ENCODE results near the gene RTN4R. TPM values are rescaled to one million over a fixed set of nuclear protein-coding genes. Genes with fewer than 3 reads are reported as not detected.

The RTN4R gene
- total RNA-seq, 1 experiment from 2014 or later, result 25.0 TPM

GRCh38 chr22:20283674-20284066 is 15.6 kb upstream of the RTN4R start (continued):
- TF ChIP-seq TCF7 (CRISPR knock-in tag; IDR thresholded peaks at IDR 0.05; ENCODE audit: low read depth) (no peak), MLX (CRISPR knock-in tag; IDR thresholded peaks at IDR 0.05) (no peak), RORB (CRISPR knock-in tag; IDR thresholded peaks at IDR 0.05) (no peak), FOXP1 (CRISPR knock-in tag; IDR thresholded peaks at IDR 0.05; ENCODE audit: borderline replicate concordance) (no peak), ZNF671 (CRISPR knock-in tag; IDR thresholded peaks at IDR 0.05) (no peak)
- TF ChIP-seq, protein P1, sequence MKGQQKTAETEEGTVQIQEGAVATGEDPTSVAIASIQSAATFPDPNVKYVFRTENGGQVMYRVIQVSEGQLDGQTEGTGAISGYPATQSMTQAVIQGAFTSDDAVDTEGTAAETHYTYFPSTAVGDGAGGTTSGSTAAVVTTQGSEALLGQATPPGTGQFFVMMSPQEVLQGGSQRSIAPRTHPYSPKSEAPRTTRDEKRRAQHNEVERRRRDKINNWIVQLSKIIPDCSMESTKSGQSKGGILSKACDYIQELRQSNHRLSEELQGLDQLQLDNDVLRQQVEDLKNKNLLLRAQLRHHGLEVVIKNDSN (CRISPR knock-in tag; IDR thresholded peaks at IDR 0.05), result no peak

DNA sequence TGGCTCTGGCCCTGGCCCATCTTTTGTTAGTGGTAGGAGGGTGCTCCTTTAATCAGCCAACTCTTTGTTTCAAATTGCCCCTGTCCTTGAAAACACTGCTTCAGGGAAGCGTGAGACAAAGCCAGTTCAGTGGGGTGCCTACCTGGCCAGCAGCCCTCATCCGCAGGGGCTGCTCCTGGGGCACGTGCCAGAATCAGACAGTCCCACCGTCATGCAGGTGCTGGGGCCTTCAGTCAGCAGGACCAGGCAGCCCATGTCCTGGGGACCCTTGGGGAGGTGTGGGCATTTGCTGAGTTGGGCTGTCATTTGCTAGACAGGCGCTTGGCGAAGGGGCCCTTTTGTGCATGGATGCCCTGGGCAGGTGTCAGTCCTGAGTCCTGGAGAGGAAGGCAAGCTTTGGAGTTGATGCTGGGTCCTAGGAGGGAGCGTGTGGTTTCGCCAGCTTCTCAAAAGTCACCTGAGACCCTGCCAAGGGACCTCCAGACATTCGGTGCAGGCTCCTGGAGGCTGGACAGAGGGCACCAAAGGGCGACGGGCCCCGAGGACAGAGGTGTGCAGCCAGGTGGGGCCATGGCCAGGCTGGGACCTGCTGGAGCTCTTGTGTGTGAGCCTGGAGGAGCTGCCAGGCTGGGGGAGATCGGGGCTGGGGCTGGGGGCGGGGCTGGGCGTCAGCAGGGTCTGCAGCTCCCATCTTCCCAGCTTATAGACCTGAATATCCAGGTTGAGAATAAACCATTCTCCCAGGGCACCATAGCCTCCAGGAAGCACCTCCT is 15.0 kb upstream of the RTN4R start:
- TF ChIP-seq RELA (CRISPR knock-in tag; IDR thresholded peaks at IDR 0.05; ENCODE audit: borderline replicate concordance) (no peak), FOXK1 (CRISPR knock-in tag; IDR thresholded peaks at IDR 0.05) (no peak), ZNF396 (CRISPR knock-in tag; IDR thresholded peaks at IDR 0.05; ENCODE audit: borderline replicate concordance) (no peak), MAX (CRISPR knock-in tag; IDR thresholded peaks at IDR 0.05) (no peak), CDX4 (CRISPR knock-in tag; IDR thresholded peaks at IDR 0.05; ENCODE audit: borderline replicate concordance) (no peak), AR (CRISPR knock-in tag; IDR thresholded peaks at IDR 0.05) (no peak), JUN (CRISPR knock-in tag; IDR thresholded peaks at IDR 0.05) (no peak), ZNF263 (CRISPR knock-in tag; IDR thresholded peaks at IDR 0.05; ENCODE audit: low read depth) (no peak)
- TF ChIP-seq, protein P2, sequence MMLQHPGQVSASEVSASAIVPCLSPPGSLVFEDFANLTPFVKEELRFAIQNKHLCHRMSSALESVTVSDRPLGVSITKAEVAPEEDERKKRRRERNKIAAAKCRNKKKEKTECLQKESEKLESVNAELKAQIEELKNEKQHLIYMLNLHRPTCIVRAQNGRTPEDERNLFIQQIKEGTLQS (CRISPR knock-in tag; conservative IDR thresholded peaks at IDR 0.05), result no peak
- TF ChIP-seq, protein P3, sequence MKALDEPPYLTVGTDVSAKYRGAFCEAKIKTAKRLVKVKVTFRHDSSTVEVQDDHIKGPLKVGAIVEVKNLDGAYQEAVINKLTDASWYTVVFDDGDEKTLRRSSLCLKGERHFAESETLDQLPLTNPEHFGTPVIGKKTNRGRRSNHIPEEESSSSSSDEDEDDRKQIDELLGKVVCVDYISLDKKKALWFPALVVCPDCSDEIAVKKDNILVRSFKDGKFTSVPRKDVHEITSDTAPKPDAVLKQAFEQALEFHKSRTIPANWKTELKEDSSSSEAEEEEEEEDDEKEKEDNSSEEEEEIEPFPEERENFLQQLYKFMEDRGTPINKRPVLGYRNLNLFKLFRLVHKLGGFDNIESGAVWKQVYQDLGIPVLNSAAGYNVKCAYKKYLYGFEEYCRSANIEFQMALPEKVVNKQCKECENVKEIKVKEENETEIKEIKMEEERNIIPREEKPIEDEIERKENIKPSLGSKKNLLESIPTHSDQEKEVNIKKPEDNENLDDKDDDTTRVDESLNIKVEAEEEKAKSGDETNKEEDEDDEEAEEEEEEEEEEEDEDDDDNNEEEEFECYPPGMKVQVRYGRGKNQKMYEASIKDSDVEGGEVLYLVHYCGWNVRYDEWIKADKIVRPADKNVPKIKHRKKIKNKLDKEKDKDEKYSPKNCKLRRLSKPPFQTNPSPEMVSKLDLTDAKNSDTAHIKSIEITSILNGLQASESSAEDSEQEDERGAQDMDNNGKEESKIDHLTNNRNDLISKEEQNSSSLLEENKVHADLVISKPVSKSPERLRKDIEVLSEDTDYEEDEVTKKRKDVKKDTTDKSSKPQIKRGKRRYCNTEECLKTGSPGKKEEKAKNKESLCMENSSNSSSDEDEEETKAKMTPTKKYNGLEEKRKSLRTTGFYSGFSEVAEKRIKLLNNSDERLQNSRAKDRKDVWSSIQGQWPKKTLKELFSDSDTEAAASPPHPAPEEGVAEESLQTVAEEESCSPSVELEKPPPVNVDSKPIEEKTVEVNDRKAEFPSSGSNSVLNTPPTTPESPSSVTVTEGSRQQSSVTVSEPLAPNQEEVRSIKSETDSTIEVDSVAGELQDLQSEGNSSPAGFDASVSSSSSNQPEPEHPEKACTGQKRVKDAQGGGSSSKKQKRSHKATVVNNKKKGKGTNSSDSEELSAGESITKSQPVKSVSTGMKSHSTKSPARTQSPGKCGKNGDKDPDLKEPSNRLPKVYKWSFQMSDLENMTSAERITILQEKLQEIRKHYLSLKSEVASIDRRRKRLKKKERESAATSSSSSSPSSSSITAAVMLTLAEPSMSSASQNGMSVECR (CRISPR knock-in tag; IDR thresholded peaks at IDR 0.05; ENCODE audit: borderline replicate concordance), result no peak
- ChIA-PET CTCF (interaction anchor here (0.6 to 3.6 kb wide), 11 partner anchors 12 to 135 kb away, joined by 3 to 43 read pairs (median 4); partner anchors contain the start of gene DGCR6L), POLR2A (no interaction called here)
- no peaks in the 10 kb centered on the region for H3K4me1 Mint-ChIP-seq
- no peaks in the 10 kb centered on the region for H3K36me3 Mint-ChIP-seq
- no peaks in the 10 kb centered on the region for H3K27me3 Mint-ChIP-seq (ENCODE audit: low read depth)
- DNase-seq (ENCODE audit: low spot score) (no peak), ATAC-seq (no peak)
- H3K4me3 Mint-ChIP-seq, result no peak overlapping the region
- no peaks in the 10 kb centered on the region for H3K9me3 Mint-ChIP-seq
- H3K27ac Mint-ChIP-seq, result no peak overlapping the region

Data from WTC11 (cell line).